GM19043 (cell line): Measurements from ENCODE around the gene GUCA2A.

ENCODE experiments used
- ATAC-seq: cut with Tn5 transposase; IDR thresholded peaks from one replicate; pipeline ENCODE4 v1.9.1; 2021; ENCODE audit warnings: low read depth; ENCODE audit not compliant: unreplicated experiment

GUCA2A gene

DNA sequence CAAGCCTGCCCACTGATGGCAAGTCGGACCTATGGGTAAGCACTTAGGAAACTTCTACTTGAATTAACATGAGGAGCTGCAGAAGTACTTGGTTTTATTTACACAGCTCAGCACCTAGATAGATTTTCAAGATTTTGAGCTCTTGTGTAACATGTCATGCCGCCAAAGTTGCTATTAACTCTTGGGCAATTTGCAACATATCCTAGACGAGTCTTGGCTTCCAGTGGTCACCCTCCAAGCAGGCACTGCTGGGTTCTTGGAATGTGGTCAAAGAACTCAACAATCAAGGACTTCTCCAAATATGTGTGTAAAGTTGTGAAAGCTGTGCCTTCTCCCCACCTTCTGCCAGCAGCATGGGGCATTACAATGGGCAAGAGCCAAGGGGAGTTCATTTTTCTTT, 29.1 kb downstream of the GUCA2A start:
- ATAC-seq = no peak

DNA sequence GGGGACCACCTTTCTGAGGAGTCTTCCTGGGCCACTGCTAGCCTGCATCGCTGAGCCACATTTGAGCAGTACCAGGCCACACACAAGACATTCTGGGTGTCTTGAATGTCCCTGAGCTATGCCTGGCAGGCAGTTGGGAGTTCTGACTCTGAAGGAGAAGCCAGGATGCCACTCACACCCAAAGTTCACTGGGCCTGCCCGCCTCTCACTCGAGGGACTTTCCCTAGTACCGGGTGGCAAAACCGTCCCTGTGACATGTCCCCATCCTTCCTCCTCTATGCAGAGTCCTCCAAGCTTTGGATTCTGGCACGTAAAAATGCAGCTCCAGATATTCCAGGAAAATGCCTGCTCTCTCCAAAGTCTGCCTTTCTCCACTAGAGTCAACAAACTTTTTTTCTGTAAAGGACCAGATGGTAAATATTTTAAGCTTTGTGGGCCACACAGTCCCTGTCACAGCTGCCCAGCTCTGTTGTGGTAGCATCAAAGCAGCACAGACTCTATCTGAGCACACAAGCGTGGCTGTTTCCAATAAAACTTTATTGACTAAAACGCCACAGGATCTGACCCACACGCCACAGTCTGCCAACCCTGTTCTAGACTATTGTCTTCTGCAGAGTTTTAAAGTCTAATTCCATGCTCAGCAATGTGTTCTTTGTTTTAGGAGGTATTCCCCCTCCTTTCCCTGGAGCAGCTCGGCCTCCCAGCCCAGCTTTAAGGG, 30.6 kb downstream of the GUCA2A start:
- ATAC-seq = no peak

DNA sequence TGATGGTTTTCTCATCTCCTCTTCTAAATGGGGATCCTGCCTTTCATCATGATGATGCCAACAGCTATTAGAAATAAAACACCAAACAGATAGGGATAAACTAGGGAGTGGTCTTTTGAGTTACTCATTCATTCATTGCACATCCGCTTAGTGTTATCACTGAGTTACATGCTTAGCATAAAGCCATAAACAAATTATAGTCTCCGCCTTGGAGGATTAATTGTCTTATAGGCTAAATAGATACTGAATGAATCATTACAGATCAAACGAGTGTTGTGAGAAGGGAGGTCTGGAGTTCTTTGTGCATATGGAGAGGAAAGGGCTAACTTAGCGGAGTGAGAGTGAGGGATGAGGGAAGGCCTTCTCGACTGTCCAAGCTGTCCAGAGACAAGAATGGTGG, 31.2 kb downstream of the GUCA2A start:
- no peak for ATAC-seq

DNA sequence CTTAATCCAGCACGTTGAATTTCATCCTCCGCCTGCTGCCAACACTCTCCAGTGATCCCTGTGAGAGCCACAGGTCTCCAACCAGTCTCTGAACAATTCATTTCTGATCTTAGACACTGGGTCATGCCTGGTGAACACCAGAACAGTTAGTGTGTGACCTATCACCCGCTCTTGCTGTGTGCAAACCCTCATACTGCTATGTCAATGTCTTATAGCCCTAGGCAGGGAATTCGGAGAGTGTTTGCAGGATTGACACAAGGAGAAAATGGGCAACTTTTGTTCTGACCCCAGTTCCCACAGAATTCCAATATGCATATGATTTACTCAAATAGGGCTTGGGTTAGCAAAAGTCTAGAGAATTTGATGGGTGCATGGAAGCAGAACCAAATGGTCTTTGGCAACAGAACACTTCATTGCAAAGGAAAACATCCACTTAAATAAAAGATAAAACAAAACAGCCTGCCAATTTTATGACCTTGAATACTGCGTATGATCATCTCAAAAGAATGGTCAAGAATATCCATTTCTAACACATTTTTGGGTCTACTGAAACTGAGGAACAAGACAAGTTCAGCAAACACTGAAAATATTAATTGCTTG, 34.4 kb downstream of the GUCA2A start:
- no peak for ATAC-seq

DNA sequence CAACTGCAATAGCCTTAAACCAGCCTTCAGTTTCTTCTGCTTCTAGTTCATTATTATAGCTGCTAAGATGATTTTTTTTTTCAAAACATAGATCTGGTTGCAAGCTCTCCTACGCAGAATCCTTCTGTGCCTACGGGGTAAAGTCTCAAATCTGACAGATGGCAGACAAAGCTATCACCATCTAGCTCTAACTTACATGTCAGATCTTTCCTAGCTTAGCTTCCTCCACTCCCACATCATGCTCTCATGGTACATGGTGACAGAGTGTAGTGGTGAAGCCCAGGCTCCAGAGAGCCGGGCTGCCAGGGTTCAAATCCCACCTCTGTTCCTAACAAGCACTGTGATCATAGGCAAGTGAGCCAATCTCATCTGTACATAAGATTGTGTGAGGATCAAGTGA, 35.6 kb downstream of the GUCA2A start:
- ATAC-seq = no peak

DNA sequence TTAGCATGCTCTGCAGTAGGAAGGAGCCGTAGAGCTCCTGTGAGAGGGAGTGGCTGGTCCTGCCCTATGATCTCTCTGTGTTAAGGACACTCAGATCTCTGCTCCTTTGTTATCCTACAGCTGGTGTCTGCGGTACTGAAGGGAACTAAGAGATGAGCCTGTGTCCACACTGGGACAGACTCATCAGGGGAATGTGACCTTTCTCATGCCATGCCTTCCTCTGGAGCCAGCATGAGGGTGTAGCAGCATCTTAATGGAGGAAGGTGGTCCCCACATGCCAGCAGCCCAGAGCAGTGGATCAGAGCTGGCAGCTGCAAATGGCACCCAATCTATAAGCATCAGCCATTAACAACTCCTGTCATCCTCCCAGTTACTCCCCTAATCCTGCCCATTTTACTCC, 36.0 kb downstream of the GUCA2A start:
- no peak for ATAC-seq

DNA sequence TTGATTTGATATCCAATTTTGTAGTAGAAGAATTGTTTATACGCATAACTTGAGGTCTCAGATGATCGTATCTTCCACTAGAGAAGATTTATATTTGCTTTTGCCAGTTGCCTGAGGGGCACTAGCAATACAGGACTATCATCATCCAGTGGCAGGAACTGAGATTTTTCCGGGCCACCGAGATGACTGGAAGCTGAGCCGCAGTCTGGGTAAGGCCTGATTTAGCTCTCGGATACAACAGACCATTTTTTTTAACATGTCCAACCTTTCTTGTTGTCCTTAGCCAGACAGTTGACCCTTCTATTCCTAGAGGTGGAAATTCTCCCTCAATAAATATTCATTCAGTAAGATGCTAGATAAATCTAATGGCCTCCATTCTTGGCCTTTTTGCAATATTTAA, 36.8 kb downstream of the GUCA2A start:
- ATAC-seq = no peak

DNA sequence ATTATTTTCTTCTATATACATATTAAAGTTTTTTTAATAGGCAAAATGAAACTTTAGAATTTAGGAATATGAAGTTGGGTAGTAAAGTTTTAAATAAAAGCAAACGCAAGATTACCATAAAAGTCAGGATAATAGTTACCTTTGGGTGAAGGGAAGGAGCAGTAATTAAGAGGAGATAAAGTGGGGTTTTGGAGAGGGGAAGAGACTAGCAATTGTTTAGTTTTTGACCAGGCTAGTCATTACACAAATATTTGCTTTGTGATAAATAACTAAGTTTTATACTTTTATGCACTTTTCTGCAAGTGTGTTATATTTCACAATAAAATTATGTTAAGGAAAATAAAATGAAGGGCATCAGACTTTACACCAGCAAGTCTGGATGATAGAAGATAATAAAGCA, 39.0 kb downstream of the GUCA2A start:
- ATAC-seq = no peak

DNA sequence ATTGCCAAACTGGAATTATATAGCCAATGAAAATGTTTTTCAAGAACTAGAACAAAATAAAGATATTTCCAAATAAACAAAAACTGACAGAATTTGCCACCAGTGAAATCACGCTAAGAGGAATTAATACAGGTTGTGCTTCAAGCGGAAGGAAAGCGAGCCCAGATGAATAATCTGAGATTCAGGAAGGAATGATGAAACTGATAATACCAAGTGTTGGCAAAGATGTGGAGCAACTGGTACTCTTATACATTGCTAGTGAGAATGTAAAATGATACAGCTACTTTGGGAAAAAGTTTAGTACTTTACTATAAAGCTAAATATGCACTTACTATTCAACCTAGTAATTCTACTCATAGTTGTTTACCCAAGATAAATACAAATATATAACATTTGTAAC, 42.1 kb downstream of the GUCA2A start:
- ATAC-seq = no peak

DNA sequence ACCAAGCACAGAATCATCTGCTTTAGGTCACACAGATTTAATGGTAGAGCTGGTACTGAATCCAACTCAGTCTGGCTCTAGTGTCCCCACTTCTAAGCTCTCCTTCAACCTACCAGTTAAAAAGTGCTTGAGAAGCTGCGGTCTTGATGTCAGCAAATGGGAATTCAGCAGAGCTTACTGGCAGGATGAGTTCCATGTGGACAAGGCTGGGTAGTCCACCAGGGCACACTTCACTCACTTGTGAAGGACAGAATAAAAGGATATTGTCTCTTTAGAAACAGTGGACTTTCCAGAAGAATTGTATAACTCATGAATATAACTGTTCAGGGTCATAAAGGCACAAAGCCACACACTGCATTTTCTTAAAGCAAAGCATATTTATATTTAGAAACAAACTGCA, 46.4 kb downstream of the GUCA2A start:
- no peak for ATAC-seq

DNA sequence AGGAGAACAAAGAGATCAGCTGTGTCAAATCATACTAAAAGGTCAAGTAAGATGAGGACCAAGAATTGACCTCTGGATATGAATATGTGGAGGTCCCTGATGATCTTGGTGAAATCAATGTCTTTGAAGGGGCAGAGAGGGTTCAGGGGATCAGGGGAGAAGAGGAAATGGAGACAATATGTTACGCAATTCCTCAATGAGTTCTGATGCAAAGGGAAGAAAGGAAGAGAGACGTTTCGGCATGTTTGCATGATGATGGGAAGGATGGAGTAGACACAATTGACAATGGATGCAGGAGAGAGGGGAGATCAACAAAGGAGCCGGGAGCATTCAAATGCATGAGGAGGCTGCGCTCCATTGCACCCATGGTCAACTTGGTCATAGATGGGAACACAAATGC, 47.3 kb downstream of the GUCA2A start:
- ATAC-seq = no peak

DNA sequence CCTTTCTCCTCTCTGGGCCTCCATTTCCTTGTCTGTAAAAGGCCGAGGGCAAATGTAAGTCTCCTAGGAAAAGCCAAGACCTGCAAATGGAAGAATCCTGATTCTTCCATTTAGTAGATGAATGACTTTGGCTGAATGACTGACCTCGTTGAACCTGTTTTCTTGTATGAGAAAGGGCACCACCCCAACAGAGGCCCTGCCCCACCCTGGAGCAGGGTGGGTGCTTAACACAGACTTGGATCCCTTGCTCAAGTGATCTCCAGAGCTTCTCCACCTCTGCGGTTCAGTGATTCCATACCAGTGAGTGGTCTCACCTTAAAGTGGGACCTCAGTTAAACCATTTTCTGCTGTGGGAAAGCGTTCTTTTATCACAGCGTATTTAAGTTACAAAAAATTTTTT, 50.3 kb downstream of the GUCA2A start:
- no peak for ATAC-seq
